Nephron (organoid): ENCODE data around the gene DCAF17.

Experiments
- H3K27ac Mint-ChIP-seq, 3 experiments: 2 replicates each; pipeline ENCODE4 v1.8.0; 2020; ENCODE audit warnings: mixed read lengths in 3 of 3, mild to moderate bottlenecking in 2 of 3, moderate library complexity in 1 of 3
- H3K27me3 Mint-ChIP-seq: 2 replicates; pipeline ENCODE4 v1.8.0; 2021; ENCODE audit warnings: low read depth, mild to moderate bottlenecking, moderate library complexity, mixed read lengths
- H3K36me3 Mint-ChIP-seq: 2 replicates; pipeline ENCODE4 v1.8.0; 2020; ENCODE audit warnings: low read depth, mixed read lengths
- H3K4me1 Mint-ChIP-seq: 2 replicates; pipeline ENCODE4 v1.8.0; 2020; ENCODE audit warnings: mixed read lengths
- H3K4me3 Mint-ChIP-seq, 3 experiments: 2 replicates each; pipeline ENCODE4 v1.8.0; 2020; ENCODE audit warnings: mild to moderate bottlenecking in 3 of 3, mixed read lengths in 3 of 3, moderate library complexity in 2 of 3
- H3K9me3 Mint-ChIP-seq: 2 replicates; pipeline ENCODE4 v1.8.0; 2020; ENCODE audit warnings: mixed read lengths
- CTCF ChIP-seq, 3 experiments: fragments of 200-600 bp; sonication (generic); IDR thresholded peaks; one replicate each; pipeline ENCODE4 v1.5.0; 2021; ENCODE audit warnings: antibody characterized with exemption in 3 of 3; ENCODE audit not compliant: unreplicated experiment in 3 of 3

DCAF17 gene

GRCh38 chr2:171522052-171522787 lies 88.2 kb downstream of the DCAF17 start, which contains the start of gene CYBRD1:
Gene CYBRD1 (plus strand): TSS chr2:171522474. CDS start chr2:171522546, 72 bp downstream.
- peaks cover 45% of the 10 kb centered on the region for H3K4me1 Mint-ChIP-seq
- TF ChIP-seq CTCF (IDR thresholded peaks at IDR 0.05; ENCODE audit: unreplicated experiment in 3 of 3) = no peak
- no peaks in the 10 kb centered on the region for H3K9me3 Mint-ChIP-seq
- peak within 1 kb of the TSS; percentile 93 to 98 (median 94) for H3K4me3 Mint-ChIP-seq
- no peaks in the 10 kb centered on the region for H3K36me3 Mint-ChIP-seq
- H3K27ac Mint-ChIP-seq = peak within 1 kb of the TSS; percentile 95 to 100 (median 96)
- peaks cover 9% of the 10 kb centered on the region for H3K27me3 Mint-ChIP-seq

- TF ChIP-seq CTCF (IDR thresholded peaks at IDR 0.05; ENCODE audit: unreplicated experiment in 3 of 3) = no peak
- Mint-ChIP-seq H3K36me3 (no peaks in the 10 kb centered on the region), H3K4me3 (peak overlapping the region; percentile 93 to 98 (median 94)), H3K27me3 (peaks cover 9% of the 10 kb centered on the region), H3K9me3 (no peaks in the 10 kb centered on the region), H3K4me1 (peaks cover 45% of the 10 kb centered on the region), H3K27ac (peak overlapping the region; percentile 95 to 100 (median 96))
Measured at GRCh38 chr2:171522788-171523087, 88.7 kb downstream of the DCAF17 start.

- Mint-ChIP-seq H3K27ac (peak overlapping the region; percentile 95 to 100 (median 96)), H3K4me3 (peak overlapping the region; percentile 93 to 98 (median 94)), H3K9me3 (no peaks in the 10 kb centered on the region), H3K36me3 (peaks cover 1% of the 10 kb centered on the region), H3K4me1 (peaks cover 45% of the 10 kb centered on the region), H3K27me3 (peaks cover 9% of the 10 kb centered on the region)
- no peak for TF ChIP-seq CTCF (IDR thresholded peaks at IDR 0.05; ENCODE audit: unreplicated experiment in 3 of 3)
Measured at GRCh38 chr2:171523088-171524017, 89.3 kb downstream of the DCAF17 start.

GRCh38 chr2:171524018-171524401 lies 90.0 kb downstream of the DCAF17 start:
- H3K4me3 Mint-ChIP-seq = peak overlapping the region; percentile 93 to 98 (median 94)
- TF ChIP-seq CTCF (IDR thresholded peaks at IDR 0.05; ENCODE audit: unreplicated experiment in 3 of 3) = no peak
- H3K4me1 Mint-ChIP-seq = peaks cover 45% of the 10 kb centered on the region
- H3K27ac Mint-ChIP-seq = peak overlapping the region; percentile 94 to 96 (median 95)
- peaks cover 6% of the 10 kb centered on the region for H3K27me3 Mint-ChIP-seq
- H3K9me3 Mint-ChIP-seq = no peaks in the 10 kb centered on the region
- H3K36me3 Mint-ChIP-seq = peaks cover 7% of the 10 kb centered on the region

- Mint-ChIP-seq H3K27ac (no peak overlapping the region), H3K4me3 (no peak overlapping the region), H3K4me1 (peaks cover 16% of the 10 kb centered on the region), H3K27me3 (no peaks in the 10 kb centered on the region), H3K9me3 (no peaks in the 10 kb centered on the region), H3K36me3 (peaks cover 12% of the 10 kb centered on the region)
- peak; percentile 21 to 38 (median 24) for TF ChIP-seq CTCF (IDR thresholded peaks at IDR 0.05; ENCODE audit: unreplicated experiment in 3 of 3)
Measured at GRCh38 chr2:171529914-171530313, 95.9 kb downstream of the DCAF17 start.
